Measurements from ENCODE around the gene CMPK2. TPM values are rescaled to one million over a fixed set of nuclear protein-coding genes. Genes with fewer than 3 reads are reported as not detected.

The CMPK2 gene
- total and polyA plus RNA-seq, 4 donors, result 2.9 to 41.7 (median 4.2) TPM

DNA sequence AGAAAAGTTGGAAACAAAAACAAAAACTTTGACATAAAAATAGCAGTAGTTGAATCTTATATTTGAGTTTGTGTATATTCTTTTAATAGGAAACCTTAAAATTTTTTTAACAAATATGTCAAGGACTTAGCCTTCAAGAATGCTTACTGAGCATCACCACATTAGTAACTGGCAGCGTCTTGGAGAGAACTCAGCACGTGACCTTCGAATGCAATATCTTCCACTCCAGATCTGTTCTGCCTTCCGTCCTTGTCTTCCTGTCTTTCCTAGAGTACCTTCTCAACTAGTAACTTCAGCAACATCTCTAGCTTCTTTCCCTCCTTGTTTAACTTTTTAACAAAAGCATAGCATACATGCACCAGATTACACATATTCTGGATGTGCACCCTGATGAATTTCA, 12.8 kb upstream of the CMPK2 start:
- Histone ChIP-seq H3K9ac (ENCODE audit: low read depth in 1 of 2, low read length in 2 of 2) (no peak overlapping the region), H3K27me3 (ENCODE audit: control insufficient read depth in 4 of 4, insufficient read depth in 4 of 4, low read length in 3 of 4) (no peaks in the 10 kb centered on the region), H3K4me3 (ENCODE audit: low read depth in 1 of 3, low read length in 3 of 3) (no peak overlapping the region), H3K4me1 (ENCODE audit: control insufficient read depth in 4 of 4, insufficient read depth in 4 of 4, low read length in 3 of 4) (peaks cover 0 to 15% (median 10%) of the 10 kb centered on the region in 4 donors), H3K36me3 (ENCODE audit: control insufficient read depth in 4 of 4, insufficient read depth in 3 of 4, low read depth in 1 of 4, low read length in 3 of 4) (no peaks in the 10 kb centered on the region), H3K27ac (ENCODE audit: low read depth in 1 of 2, low read length in 2 of 2) (no peak overlapping the region), H3K9me3 (ENCODE audit: control insufficient read depth in 4 of 4, low read length in 3 of 4) (peaks cover 0 to 2% (median 0%) of the 10 kb centered on the region in 4 donors)
- no peak for DNase-seq (ENCODE audit: low spot score)
- WGBS, result 73% methylated on average over 4 of the region's 4 CpGs
- TF ChIP-seq, protein P1, sequence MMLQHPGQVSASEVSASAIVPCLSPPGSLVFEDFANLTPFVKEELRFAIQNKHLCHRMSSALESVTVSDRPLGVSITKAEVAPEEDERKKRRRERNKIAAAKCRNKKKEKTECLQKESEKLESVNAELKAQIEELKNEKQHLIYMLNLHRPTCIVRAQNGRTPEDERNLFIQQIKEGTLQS (IDR thresholded peaks at IDR 0.05), result no peak
- TF ChIP-seq, protein P2, sequence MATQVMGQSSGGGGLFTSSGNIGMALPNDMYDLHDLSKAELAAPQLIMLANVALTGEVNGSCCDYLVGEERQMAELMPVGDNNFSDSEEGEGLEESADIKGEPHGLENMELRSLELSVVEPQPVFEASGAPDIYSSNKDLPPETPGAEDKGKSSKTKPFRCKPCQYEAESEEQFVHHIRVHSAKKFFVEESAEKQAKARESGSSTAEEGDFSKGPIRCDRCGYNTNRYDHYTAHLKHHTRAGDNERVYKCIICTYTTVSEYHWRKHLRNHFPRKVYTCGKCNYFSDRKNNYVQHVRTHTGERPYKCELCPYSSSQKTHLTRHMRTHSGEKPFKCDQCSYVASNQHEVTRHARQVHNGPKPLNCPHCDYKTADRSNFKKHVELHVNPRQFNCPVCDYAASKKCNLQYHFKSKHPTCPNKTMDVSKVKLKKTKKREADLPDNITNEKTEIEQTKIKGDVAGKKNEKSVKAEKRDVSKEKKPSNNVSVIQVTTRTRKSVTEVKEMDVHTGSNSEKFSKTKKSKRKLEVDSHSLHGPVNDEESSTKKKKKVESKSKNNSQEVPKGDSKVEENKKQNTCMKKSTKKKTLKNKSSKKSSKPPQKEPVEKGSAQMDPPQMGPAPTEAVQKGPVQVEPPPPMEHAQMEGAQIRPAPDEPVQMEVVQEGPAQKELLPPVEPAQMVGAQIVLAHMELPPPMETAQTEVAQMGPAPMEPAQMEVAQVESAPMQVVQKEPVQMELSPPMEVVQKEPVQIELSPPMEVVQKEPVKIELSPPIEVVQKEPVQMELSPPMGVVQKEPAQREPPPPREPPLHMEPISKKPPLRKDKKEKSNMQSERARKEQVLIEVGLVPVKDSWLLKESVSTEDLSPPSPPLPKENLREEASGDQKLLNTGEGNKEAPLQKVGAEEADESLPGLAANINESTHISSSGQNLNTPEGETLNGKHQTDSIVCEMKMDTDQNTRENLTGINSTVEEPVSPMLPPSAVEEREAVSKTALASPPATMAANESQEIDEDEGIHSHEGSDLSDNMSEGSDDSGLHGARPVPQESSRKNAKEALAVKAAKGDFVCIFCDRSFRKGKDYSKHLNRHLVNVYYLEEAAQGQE (IDR thresholded peaks at IDR 0.05), result no peak
- no peak for TF ChIP-seq TAF1 (conservative IDR thresholded peaks at IDR 0.05)
- TF ChIP-seq, protein P3, sequence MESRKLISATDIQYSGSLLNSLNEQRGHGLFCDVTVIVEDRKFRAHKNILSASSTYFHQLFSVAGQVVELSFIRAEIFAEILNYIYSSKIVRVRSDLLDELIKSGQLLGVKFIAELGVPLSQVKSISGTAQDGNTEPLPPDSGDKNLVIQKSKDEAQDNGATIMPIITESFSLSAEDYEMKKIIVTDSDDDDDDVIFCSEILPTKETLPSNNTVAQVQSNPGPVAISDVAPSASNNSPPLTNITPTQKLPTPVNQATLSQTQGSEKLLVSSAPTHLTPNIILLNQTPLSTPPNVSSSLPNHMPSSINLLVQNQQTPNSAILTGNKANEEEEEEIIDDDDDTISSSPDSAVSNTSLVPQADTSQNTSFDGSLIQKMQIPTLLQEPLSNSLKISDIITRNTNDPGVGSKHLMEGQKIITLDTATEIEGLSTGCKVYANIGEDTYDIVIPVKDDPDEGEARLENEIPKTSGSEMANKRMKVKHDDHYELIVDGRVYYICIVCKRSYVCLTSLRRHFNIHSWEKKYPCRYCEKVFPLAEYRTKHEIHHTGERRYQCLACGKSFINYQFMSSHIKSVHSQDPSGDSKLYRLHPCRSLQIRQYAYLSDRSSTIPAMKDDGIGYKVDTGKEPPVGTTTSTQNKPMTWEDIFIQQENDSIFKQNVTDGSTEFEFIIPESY (IDR thresholded peaks at IDR 0.05), result no peak
- TF ChIP-seq RAD21 (IDR thresholded peaks at IDR 0.05), result no peak
- TF ChIP-seq HNF4G (IDR thresholded peaks at IDR 0.05), result no peak
- no peak for TF ChIP-seq FOXA2 (IDR thresholded peaks at IDR 0.05)
- TF ChIP-seq HNF4A (conservative IDR thresholded peaks at IDR 0.05), result no peak

DNA sequence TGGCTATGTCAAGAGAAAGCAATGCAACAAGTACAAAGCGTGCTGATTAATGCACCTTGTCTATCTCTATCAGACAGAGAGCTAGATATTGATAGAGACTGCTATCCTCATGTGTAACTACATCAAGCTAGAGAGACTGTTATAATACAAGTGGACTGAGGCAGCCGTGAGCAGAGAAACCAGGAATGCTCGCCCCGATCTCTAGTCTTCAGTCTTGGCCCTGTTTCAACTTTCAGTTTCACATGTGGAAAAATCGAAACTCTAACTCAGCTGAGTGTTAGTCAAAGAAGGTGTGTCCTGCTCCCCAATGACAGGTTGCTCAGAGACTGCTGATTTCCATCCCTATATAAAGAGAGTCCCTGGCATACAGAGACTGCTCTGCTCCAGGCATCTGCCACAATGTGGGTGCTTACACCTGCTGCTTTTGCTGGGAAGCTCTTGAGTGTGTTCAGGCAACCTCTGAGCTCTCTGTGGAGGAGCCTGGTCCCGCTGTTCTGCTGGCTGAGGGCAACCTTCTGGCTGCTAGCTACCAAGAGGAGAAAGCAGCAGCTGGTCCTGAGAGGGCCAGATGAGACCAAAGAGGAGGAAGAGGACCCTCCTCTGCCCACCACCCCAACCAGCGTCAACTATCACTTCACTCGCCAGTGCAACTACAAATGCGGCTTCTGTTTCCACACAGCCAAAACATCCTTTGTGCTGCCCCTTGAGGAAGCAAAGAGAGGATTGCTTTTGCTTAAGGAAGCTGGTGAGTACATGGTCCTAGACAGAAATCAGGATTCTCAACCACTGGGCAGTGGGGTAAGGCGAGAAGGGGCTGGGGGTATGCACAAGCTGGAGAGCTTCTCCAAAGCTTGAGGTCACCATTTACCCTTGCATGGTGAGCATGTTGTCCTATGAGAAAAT, 11.9 kb upstream of the CMPK2 start, which contains the start of gene RSAD2:
RSAD2 (plus strand) TSS at position 376 of the 903 bp plus-strand sequence; CDS start at position 400, 24 bp downstream.
- TF ChIP-seq SP1 (IDR thresholded peaks at IDR 0.05), result peak; percentile 52
- TF ChIP-seq TAF1 (conservative IDR thresholded peaks at IDR 0.05), result no peak
- no peak for TF ChIP-seq HNF4G (IDR thresholded peaks at IDR 0.05)
- TF ChIP-seq YY1 (IDR thresholded peaks at IDR 0.05), result peak; percentile 68
- peak in 1 of 2 donors; percentile 18 for TF ChIP-seq HNF4A (conservative IDR thresholded peaks at IDR 0.05)
- TF ChIP-seq, protein P4, sequence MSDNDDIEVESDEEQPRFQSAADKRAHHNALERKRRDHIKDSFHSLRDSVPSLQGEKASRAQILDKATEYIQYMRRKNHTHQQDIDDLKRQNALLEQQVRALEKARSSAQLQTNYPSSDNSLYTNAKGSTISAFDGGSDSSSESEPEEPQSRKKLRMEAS (IDR thresholded peaks at IDR 0.05), result peak; percentile 45
- peak; percentile 16 to 32 for TF ChIP-seq RXRA (IDR thresholded peaks at IDR 0.05)
- Histone ChIP-seq H3K9ac (ENCODE audit: low read depth in 1 of 2, low read length in 2 of 2) (peak within 1 kb of the TSS; percentile 60 to 63), H3K36me3 (ENCODE audit: control insufficient read depth in 4 of 4, insufficient read depth in 3 of 4, low read depth in 1 of 4, low read length in 3 of 4) (no peaks in the 10 kb centered on the region), H3K4me1 (ENCODE audit: control insufficient read depth in 4 of 4, insufficient read depth in 4 of 4, low read length in 3 of 4) (peaks cover 0 to 15% (median 10%) of the 10 kb centered on the region in 4 donors), H3K9me3 (ENCODE audit: control insufficient read depth in 4 of 4, low read length in 3 of 4) (peaks cover 0 to 2% (median 0%) of the 10 kb centered on the region in 4 donors), H3K27ac (ENCODE audit: low read depth in 1 of 2, low read length in 2 of 2) (peak within 1 kb of the TSS; percentile 52 to 78), H3K27me3 (ENCODE audit: control insufficient read depth in 4 of 4, insufficient read depth in 4 of 4, low read length in 3 of 4) (no peaks in the 10 kb centered on the region), H3K4me3 (ENCODE audit: low read depth in 1 of 3, low read length in 3 of 3) (peak within 1 kb of the TSS; percentile 63 to 85 (median 85))
- no peak for DNase-seq (ENCODE audit: low spot score)
- 32% methylated on average over 10 of the region's 10 CpGs for WGBS

Data from liver (tissue), 9 donors.